Activated T-helper 2 cell treated with anti-CD3 and anti-CD28 coated beads, Interferon-gamma antibody, Interleukin-2, Interleukin-4, amounts not matched to agents 10 μg/mL and 5 μg/mL and 100 μg/mL, durations not matched to agents 14 hours and 24 hours and 36 hours (primary cell): ENCODE measurements around the gene GRK4. TPM values are rescaled to one million over a fixed set of nuclear protein-coding genes. Genes with fewer than 3 reads are reported as not detected.
A peak's percentile ranks its signal among the peaks of the same experiment; 100 is the strongest.

Experiments used
- DNase-seq: peaks from one replicate; pipeline ENCODE4 v3.0.0; 2021; ENCODE audit warnings: low spot score
- H3K27ac Mint-ChIP-seq: one replicate; pipeline ENCODE4 v1.8.0; 2021; ENCODE audit warnings: mixed read lengths
- H3K27me3 Mint-ChIP-seq: one replicate; pipeline ENCODE4 v1.8.0; 2021; ENCODE audit warnings: low read depth, mixed read lengths
- H3K36me3 Mint-ChIP-seq: one replicate; pipeline ENCODE4 v1.8.0; 2021; ENCODE audit warnings: low read depth, mixed read lengths
- H3K4me1 Mint-ChIP-seq: one replicate; pipeline ENCODE4 v1.8.0; 2021; ENCODE audit warnings: low read depth, mixed read lengths
- H3K4me3 Mint-ChIP-seq: one replicate; pipeline ENCODE4 v1.8.0; 2021; ENCODE audit warnings: low read depth, mild to moderate bottlenecking, moderate library complexity, mixed read lengths
- H3K9me3 Mint-ChIP-seq: one replicate; pipeline ENCODE4 v1.8.0; 2021; ENCODE audit warnings: mixed read lengths
- intact Hi-C: fragments of 100-400 bp; cut with micrococcal nuclease; formaldehyde crosslinking; loops from one replicate; pipeline ENCODE4 v1.15.1; 2023
- total RNA-seq: library from RNA; stranded (reverse); gene quantifications from 2 replicates; pipeline ENCODE4 v1.2.3, GENCODE V29; 2022

GRK4 gene
- total RNA-seq, 1 donor from 2014 or later, result 4.5 TPM

DNA sequence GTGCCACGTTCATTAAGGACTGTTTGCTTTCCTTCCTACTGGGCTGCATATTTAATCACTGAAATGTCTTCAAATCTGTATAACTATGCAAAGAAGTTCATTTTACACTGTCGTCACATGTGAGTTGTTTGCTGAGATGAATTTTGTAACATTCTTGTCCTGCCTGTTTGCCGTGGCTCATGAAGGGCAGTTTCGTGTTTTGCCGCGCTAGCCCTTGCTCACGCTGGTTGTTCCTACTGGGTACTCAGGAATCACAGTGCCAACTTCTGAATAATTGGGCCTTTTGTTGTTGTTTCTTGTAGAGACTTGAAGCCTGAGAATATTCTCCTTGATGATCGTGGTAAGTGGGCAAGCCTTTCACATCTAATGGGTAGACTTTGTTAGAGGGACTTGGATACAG, 58.7 kb downstream of the GRK4 start:
- H3K27me3 Mint-ChIP-seq, result peaks cover 13% of the 10 kb centered on the region
- intact Hi-C loops, result no loop called here
- DNase-seq, result no peak
- peaks cover 2% of the 10 kb centered on the region for H3K4me1 Mint-ChIP-seq
- peaks cover 5% of the 10 kb centered on the region for H3K9me3 Mint-ChIP-seq
- no peaks in the 10 kb centered on the region for H3K36me3 Mint-ChIP-seq
- no peak overlapping the region for H3K27ac Mint-ChIP-seq
- no peak overlapping the region for H3K4me3 Mint-ChIP-seq

- Mint-ChIP-seq H3K27me3 (peaks cover 13% of the 10 kb centered on the region), H3K4me3 (no peak overlapping the region), H3K9me3 (peaks cover 5% of the 10 kb centered on the region), H3K36me3 (no peaks in the 10 kb centered on the region), H3K4me1 (peaks cover 2% of the 10 kb centered on the region), H3K27ac (no peak overlapping the region)
- no peak for DNase-seq
- intact Hi-C loops, result no loop called here
Observed at GRCh38 chr4:3022651-3023050, 59.3 kb downstream of the GRK4 start.

GRCh38 chr4:3025881-3026280, 62.5 kb downstream of the GRK4 start:
- intact Hi-C loops, result no loop called here
- Mint-ChIP-seq H3K4me1 (peaks cover 2% of the 10 kb centered on the region), H3K36me3 (no peaks in the 10 kb centered on the region), H3K27ac (no peak overlapping the region), H3K4me3 (no peak overlapping the region), H3K27me3 (peaks cover 10% of the 10 kb centered on the region), H3K9me3 (peaks cover 5% of the 10 kb centered on the region)
- DNase-seq, result no peak

DNA sequence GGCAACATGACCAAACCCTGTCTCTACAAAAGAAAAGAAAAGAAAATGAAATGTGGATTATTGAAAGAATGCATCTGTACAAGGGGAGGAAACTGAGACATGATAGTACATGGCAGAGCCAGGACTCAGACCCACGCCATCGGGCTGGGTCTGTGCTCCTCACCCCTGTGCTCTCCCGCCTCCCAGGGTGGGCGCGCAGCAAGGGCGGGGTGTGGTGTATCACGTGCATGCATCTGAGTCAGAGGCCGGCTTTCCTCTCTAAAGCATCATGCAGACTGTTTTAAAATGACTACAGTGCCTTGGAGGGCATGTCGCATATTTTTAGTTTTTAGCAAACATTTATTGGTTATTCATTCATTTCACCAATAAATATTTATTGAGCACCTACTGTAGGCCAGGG, 63.2 kb downstream of the GRK4 start:
- no peak for DNase-seq
- intact Hi-C loops, result no loop called here
- peaks cover 10% of the 10 kb centered on the region for H3K27me3 Mint-ChIP-seq
- H3K4me1 Mint-ChIP-seq, result peaks cover 2% of the 10 kb centered on the region
- H3K27ac Mint-ChIP-seq, result no peak overlapping the region
- no peak overlapping the region for H3K4me3 Mint-ChIP-seq
- no peaks in the 10 kb centered on the region for H3K36me3 Mint-ChIP-seq
- peaks cover 5% of the 10 kb centered on the region for H3K9me3 Mint-ChIP-seq

DNA sequence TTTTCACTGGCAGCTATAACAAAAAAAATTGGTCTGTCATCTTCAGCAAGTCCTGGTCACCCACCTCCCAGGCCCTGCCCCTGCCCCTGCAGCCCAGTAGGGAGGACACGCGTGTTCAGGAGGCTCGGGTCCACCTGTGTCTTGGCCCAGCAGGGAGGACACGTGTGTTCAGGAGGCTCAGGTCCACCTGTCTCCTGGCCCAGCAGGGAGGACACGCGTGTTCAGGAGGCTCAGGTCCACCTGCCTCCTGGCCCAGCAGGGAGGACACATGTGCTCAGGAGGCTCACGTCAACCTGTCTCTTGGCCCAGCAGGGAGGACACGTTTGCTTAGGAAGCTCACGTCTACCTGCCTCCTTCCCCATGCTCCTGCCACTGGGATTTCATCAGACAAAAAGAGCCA, 66.1 kb downstream of the GRK4 start:
- H3K4me3 Mint-ChIP-seq, result no peak overlapping the region
- intact Hi-C loops, result no loop called here
- no peaks in the 10 kb centered on the region for H3K36me3 Mint-ChIP-seq
- no peaks in the 10 kb centered on the region for H3K4me1 Mint-ChIP-seq
- DNase-seq, result no peak
- peaks cover 5% of the 10 kb centered on the region for H3K27me3 Mint-ChIP-seq
- no peak overlapping the region for H3K27ac Mint-ChIP-seq
- no peaks in the 10 kb centered on the region for H3K9me3 Mint-ChIP-seq

DNA sequence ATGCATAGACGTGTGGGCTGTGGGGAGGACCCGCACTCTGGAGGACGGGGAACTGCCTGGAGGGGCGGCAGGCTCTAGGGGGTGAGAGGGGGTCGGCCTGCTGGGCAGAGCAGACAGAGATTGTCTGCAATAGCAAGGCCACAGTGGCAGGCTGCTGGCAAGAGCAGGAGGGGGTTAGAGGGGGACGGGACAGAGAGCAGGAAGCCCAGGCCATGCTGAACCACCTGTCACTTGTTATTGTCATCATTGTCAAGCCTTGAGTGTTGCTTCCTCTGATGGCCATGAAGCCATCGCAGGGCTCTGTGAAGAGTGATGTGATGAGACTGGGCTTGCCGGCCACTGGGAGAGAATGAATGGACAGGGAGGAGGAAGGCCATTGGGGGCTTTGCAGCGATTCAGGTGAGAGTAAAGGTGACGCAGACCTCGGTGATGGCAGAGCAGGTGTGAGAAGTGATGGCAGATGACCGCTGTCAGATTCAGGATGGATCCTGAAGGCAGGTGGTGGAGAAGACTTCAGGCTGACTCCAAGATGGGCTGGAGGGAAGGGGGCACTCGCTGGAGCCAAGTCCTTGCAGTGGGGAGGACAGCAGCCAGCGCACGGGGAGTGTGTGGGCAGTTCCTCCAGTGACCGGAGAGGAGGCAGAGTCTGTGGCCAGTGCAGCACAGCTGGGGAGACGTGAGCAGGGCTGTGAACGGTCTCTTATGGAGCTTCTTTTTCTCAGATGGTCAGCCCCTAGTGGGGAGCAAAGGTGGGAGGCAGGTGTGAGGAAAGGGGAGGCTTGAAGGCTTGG, 67.4 kb downstream of the GRK4 start:
- H3K36me3 Mint-ChIP-seq, result no peaks in the 10 kb centered on the region
- no peaks in the 10 kb centered on the region for H3K4me1 Mint-ChIP-seq
- no peak for DNase-seq
- no peaks in the 10 kb centered on the region for H3K9me3 Mint-ChIP-seq
- intact Hi-C loops, result no loop called here
- peaks cover 5% of the 10 kb centered on the region for H3K27me3 Mint-ChIP-seq
- H3K27ac Mint-ChIP-seq, result no peak overlapping the region
- H3K4me3 Mint-ChIP-seq, result no peak overlapping the region

- Mint-ChIP-seq H3K36me3 (no peaks in the 10 kb centered on the region), H3K27ac (no peak overlapping the region), H3K4me3 (no peak overlapping the region), H3K9me3 (no peaks in the 10 kb centered on the region), H3K4me1 (no peaks in the 10 kb centered on the region), H3K27me3 (peaks cover 5% of the 10 kb centered on the region)
- intact Hi-C loops, result no loop called here
- no peak for DNase-seq
Observed at GRCh38 chr4:3031357-3032082, 68.1 kb downstream of the GRK4 start.

DNA sequence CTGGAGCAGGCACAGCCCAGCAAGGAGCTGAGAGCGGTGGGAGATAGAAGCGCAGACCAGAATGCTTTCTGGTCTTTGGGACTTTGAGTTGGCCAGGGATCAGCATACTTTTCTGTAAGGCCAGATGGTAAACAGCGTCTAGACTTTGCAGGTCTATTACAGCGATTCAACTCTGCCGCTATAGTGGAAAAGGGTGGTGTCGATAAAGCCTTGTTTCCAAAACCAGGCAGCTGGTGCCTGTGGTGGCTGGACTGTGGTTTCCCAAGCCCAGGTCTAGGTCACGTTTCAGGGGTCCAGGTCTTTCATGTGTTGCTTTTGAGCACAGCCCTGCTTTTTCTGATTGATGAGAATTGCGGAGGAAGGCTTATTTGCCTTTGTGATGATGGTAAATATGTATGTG, 70.9 kb downstream of the GRK4 start:
- Mint-ChIP-seq H3K27me3 (peaks cover 8% of the 10 kb centered on the region), H3K4me1 (peaks cover 18% of the 10 kb centered on the region), H3K36me3 (no peaks in the 10 kb centered on the region), H3K27ac (no peak overlapping the region), H3K4me3 (no peak overlapping the region), H3K9me3 (no peaks in the 10 kb centered on the region)
- intact Hi-C loops, result no loop called here
- DNase-seq, result no peak

- H3K4me1 Mint-ChIP-seq, result peaks cover 18% of the 10 kb centered on the region
- no peaks in the 10 kb centered on the region for H3K36me3 Mint-ChIP-seq
- H3K27ac Mint-ChIP-seq, result no peak overlapping the region
- intact Hi-C loops, result loop anchor here (5.0 kb wide), 1 partner anchor 73 kb away; the partner anchor contains the start of genes GRK4 and NOP14
- no peak for DNase-seq
- H3K27me3 Mint-ChIP-seq, result peaks cover 8% of the 10 kb centered on the region
- H3K4me3 Mint-ChIP-seq, result no peak overlapping the region
- H3K9me3 Mint-ChIP-seq, result no peaks in the 10 kb centered on the region
Observed at GRCh38 chr4:3035249-3035648, 71.9 kb downstream of the GRK4 start.

DNA sequence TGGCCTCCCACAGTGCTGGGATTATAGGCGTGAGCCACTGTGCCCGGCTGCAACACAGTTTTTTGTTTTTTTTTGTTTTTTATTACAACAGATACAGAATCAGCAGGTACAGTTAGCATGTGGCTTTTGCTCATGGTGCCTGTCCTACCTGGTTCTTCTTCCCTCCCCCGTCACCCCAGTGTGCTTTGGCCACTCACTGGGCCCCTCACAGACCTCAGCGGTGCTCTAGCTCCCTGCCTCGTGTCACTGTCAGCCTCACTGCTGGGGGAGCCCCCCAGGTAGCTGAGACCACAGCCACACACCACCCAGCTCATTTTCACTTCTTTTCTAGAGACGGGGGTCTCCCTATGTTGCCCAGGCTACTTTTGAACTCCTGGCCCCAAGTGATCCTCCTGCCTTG, 72.3 kb downstream of the GRK4 start:
- H3K27me3 Mint-ChIP-seq, result peaks cover 8% of the 10 kb centered on the region
- DNase-seq, result no peak
- peaks cover 21% of the 10 kb centered on the region for H3K4me1 Mint-ChIP-seq
- H3K4me3 Mint-ChIP-seq, result no peak overlapping the region
- H3K27ac Mint-ChIP-seq, result no peak overlapping the region
- H3K36me3 Mint-ChIP-seq, result no peaks in the 10 kb centered on the region
- intact Hi-C loops, result loop anchor here (5.0 kb wide), 1 partner anchor 73 kb away; the partner anchor contains the start of genes GRK4 and NOP14
- no peaks in the 10 kb centered on the region for H3K9me3 Mint-ChIP-seq

GRCh38 chr4:3036131-3036952, 73.0 kb downstream of the GRK4 start:
- Mint-ChIP-seq H3K4me3 (no peak overlapping the region), H3K27ac (no peak overlapping the region), H3K27me3 (peaks cover 8% of the 10 kb centered on the region), H3K4me1 (peaks cover 24% of the 10 kb centered on the region), H3K36me3 (no peaks in the 10 kb centered on the region), H3K9me3 (no peaks in the 10 kb centered on the region)
- intact Hi-C loops, result loop anchor here (5.0 kb wide), 1 partner anchor 74 kb away; the partner anchor contains the start of genes GRK4 and NOP14
- no peak for DNase-seq

DNA sequence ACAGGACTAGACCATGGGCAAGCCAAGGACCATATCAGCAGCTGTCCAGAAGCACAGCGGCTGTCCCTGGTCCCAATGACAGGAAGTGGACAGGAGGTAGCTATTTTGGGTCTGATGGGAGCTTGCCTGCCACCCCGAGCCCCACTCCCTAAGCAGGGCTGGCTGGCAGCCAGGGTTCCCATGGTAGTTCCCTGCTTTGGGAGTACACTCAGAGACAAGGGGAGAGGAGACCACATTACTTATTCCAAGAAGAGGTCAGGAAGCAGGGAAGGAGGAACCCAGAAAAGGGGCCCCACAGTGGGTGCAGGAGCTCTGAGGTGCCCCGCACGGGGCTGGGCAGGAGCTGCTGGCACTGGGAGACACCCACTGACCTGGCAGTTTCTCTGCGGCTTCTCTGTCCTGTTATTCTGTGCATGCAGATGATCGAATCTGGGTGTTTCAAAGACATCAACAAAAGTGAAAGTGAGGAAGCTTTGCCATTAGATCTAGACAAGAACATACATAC, 74.6 kb downstream of the GRK4 start:
- intact Hi-C loops, result loop anchor here (1.0 to 5.0 kb wide), 2 partner anchors 60 to 76 kb away; partner anchors contain the start of genes GRK4 and NOP14
- peaks cover 8% of the 10 kb centered on the region for H3K27me3 Mint-ChIP-seq
- peaks cover 35% of the 10 kb centered on the region for H3K4me1 Mint-ChIP-seq
- no peak overlapping the region for H3K27ac Mint-ChIP-seq
- no peak for DNase-seq
- no peaks in the 10 kb centered on the region for H3K9me3 Mint-ChIP-seq
- peak overlapping the region; percentile 66 for H3K4me3 Mint-ChIP-seq
- H3K36me3 Mint-ChIP-seq, result no peaks in the 10 kb centered on the region
